Transverse colon (tissue), 4 donors: ENCODE data around the gene P4HA1. TPM values are rescaled to one million over a fixed set of nuclear protein-coding genes. Genes with fewer than 3 reads are reported as not detected.

Experiments
- DNase-seq: peaks from one replicate; pipeline ENCODE4 v3.0.0-alpha.2; 2019
- H3K27ac ChIP-seq, 4 donors: fragments of 200-600 bp; sonication (generic); 2 replicates each; pipeline ENCODE4 v1.5.1; 2016 to 2018; ENCODE audit warnings: inconsistent platforms in 4 of 4
- H3K27me3 ChIP-seq: fragments of 200-600 bp; sonication (generic); 2 replicates; pipeline ENCODE4 v1.5.1; 2017; ENCODE audit warnings: inconsistent platforms
- H3K36me3 ChIP-seq, 4 donors: fragments of 200-600 bp; sonication (generic); 2 replicates each; pipeline ENCODE4 v1.5.1; 2017 to 2019; ENCODE audit warnings: inconsistent platforms in 4 of 4
- H3K4me1 ChIP-seq, 4 donors: fragments of 200-600 bp; sonication (generic); 2 replicates each; pipeline ENCODE4 v1.5.1; 2017 to 2020; ENCODE audit warnings: inconsistent platforms in 4 of 4
- H3K4me3 ChIP-seq, 4 donors: fragments of 200-600 bp; sonication (generic); 1 replicate in 1 of 4; 2 replicates in 3 of 4; pipeline versions ENCODE4 v1.5.1 to v1.6.1; 2017 to 2019; ENCODE audit warnings: inconsistent platforms in 4 of 4
- H3K9me3 ChIP-seq, 2 donors: fragments of 200-600 bp; sonication (generic); 2 replicates each; pipeline ENCODE4 v1.5.1; 2017 to 2019; ENCODE audit warnings: inconsistent platforms in 2 of 2
- EP300 ChIP-seq: sonication (generic); formaldehyde crosslinking; IDR thresholded peaks from one replicate; pipeline ENCODE4 v1.6.1; 2017; ENCODE audit warnings: antibody characterized with exemption, low read depth
- POLR2A ChIP-seq: fragments of 450-650 bp; IDR thresholded peaks from one replicate; pipeline ENCODE4 v1.6.1; 2016; ENCODE audit warnings: antibody characterized with exemption, mild to moderate bottlenecking, moderate library complexity
- POLR2AphosphoS5 ChIP-seq, 3 donors: sonication (generic); formaldehyde crosslinking; IDR thresholded peaks; one replicate each; pipeline ENCODE4 v1.6.1; 2016; ENCODE audit warnings: antibody characterized with exemption in 3 of 3
- WGBS, 2 donors: methylation state at CpG; one replicate each; pipeline ENCODE4 v1.1.5; 2018; ENCODE audit warnings: low coverage in 1 of 2; 5-methylcytosine and 5-hydroxymethylcytosine counted together
- in situ Hi-C, 4 donors: fragments of 200-750 bp; cut with MboI; loops; one replicate each; pipeline versions ENCODE4 v1.15.0 to v1.15.1; 2017; ENCODE audit warnings: low sequenced_read_pairs in 3 of 4, low pct_ligation_motif_present in 1 of 4, low pct_unique_long_range_greater_than_20kb in 1 of 4
- intact Hi-C: fragments of 100-400 bp; cut with DNase I; formaldehyde crosslinking; loops from one replicate; pipeline ENCODE4 v1.15.1; 2023; ENCODE audit warnings: low total_unique reads
- total RNA-seq, 4 donors: library from RNA; depleted of rRNA; stranded (reverse); fragments of >200 nt; gene quantifications; one replicate each; pipeline ENCODE4 v1.1.0, GENCODE V29; 2016
- TF ChIP-seq, protein P1 (sequence below), 5 experiments: fragments of 200-600 bp in 3 of 5; fragments of 450-650 bp in 2 of 5; sonication (generic) in 3 of 5; IDR thresholded peaks; 1 replicate in 2 of 5; 2 replicates in 3 of 5; pipeline ENCODE4 v1.5.1; 2016 to 2017; ENCODE audit warnings: antibody characterized with exemption in 5 of 5, inconsistent platforms in 3 of 5, mild to moderate bottlenecking in 2 of 5, moderate library complexity in 1 of 5

The P4HA1 gene
- total RNA-seq, 4 donors from 2014 or later: 10.5 to 28.6 (median 14.4) TPM

- no peak for DNase-seq
- H3K27ac ChIP-seq: peak overlapping the region in 3 of 4 donors; percentile 63 to 77 (median 72)
- in situ Hi-C loops (no loop called here), intact Hi-C loops (no loop called here)
- no peaks in the 10 kb centered on the region for H3K27me3 ChIP-seq
- H3K9me3 ChIP-seq: no peaks in the 10 kb centered on the region
- peaks cover 0 to 20% (median 3%) of the 10 kb centered on the region in 4 donors for H3K36me3 ChIP-seq
- no peak for TF ChIP-seq EP300
- no peak for TF ChIP-seq POLR2A
- TF ChIP-seq, protein P1, sequence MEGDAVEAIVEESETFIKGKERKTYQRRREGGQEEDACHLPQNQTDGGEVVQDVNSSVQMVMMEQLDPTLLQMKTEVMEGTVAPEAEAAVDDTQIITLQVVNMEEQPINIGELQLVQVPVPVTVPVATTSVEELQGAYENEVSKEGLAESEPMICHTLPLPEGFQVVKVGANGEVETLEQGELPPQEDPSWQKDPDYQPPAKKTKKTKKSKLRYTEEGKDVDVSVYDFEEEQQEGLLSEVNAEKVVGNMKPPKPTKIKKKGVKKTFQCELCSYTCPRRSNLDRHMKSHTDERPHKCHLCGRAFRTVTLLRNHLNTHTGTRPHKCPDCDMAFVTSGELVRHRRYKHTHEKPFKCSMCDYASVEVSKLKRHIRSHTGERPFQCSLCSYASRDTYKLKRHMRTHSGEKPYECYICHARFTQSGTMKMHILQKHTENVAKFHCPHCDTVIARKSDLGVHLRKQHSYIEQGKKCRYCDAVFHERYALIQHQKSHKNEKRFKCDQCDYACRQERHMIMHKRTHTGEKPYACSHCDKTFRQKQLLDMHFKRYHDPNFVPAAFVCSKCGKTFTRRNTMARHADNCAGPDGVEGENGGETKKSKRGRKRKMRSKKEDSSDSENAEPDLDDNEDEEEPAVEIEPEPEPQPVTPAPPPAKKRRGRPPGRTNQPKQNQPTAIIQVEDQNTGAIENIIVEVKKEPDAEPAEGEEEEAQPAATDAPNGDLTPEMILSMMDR (IDR thresholded peaks at IDR 0.05): no peak
- WGBS, 2 donors: 97 to 99% methylated on average over 3 of the region's 3 CpGs
- H3K4me3 ChIP-seq: no peak overlapping the region
- peaks cover 0 to 27% (median 9%) of the 10 kb centered on the region in 4 donors for H3K4me1 ChIP-seq
Measured at GRCh38 chr10:73075829-73076228, 20.8 kb downstream of the P4HA1 start.

- in situ Hi-C loops (no loop called here), intact Hi-C loops (no loop called here)
Measured at GRCh38 chr10:73073627-73074026, 23.0 kb downstream of the P4HA1 start.

DNA sequence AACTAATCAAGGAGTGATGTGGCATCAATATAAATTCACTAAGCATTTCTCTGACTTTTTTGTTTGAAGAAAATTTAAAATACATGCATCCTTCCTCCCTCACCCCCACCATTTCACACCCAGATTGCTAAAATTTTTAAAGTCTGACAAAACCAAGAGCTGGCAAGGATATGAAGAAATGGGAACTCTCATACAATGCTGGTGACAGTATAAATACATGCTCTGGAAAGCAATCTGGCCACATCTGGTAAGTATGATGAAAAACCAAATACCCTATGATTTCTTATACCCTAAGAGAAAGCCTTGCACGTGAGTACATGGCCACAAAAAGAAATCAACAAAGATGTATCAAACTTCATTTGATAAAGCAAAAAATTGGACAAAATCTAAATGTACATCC, 31.2 kb downstream of the P4HA1 start:
- TF ChIP-seq, protein P1 (IDR thresholded peaks at IDR 0.05): no peak
- TF ChIP-seq POLR2AphosphoS5 (IDR thresholded peaks at IDR 0.05) (no peak), POLR2A (no peak), EP300 (no peak)
- in situ Hi-C loops: loop anchor here in 2 of 4 donors (10.0 kb wide), 1 partner anchor 701 kb away; no protein-coding TSS in a partner anchor
- H3K4me1 ChIP-seq: peaks cover 0 to 3% (median 0%) of the 10 kb centered on the region in 4 donors
- 83 to 91% methylated on average over 1 of the region's 1 CpG for WGBS, 2 donors
- no peak for DNase-seq
- peaks cover 0 to 27% (median 4%) of the 10 kb centered on the region in 4 donors for H3K36me3 ChIP-seq
- intact Hi-C loops: no loop called here
- H3K27ac ChIP-seq: no peak overlapping the region
- no peak overlapping the region for H3K4me3 ChIP-seq
- H3K27me3 ChIP-seq: no peaks in the 10 kb centered on the region
- H3K9me3 ChIP-seq: no peaks in the 10 kb centered on the region

More at GRCh38 chr10:73073627-73074026, 23.0 kb downstream of the P4HA1 start:
- Histone ChIP-seq H3K36me3 (peaks cover 0 to 30% (median 5%) of the 10 kb centered on the region in 4 donors), H3K4me1 (peaks cover 0 to 19% (median 7%) of the 10 kb centered on the region in 4 donors), H3K4me3 (no peak overlapping the region), H3K27ac (no peak overlapping the region), H3K27me3 (no peaks in the 10 kb centered on the region), H3K9me3 (no peaks in the 10 kb centered on the region)
- TF ChIP-seq POLR2A (no peak), POLR2AphosphoS5 (IDR thresholded peaks at IDR 0.05) (no peak)
- TF ChIP-seq, protein P1 (IDR thresholded peaks at IDR 0.05): no peak
- DNase-seq: no peak

GRCh38 chr10:73061743-73062142, 34.9 kb downstream of the P4HA1 start:
- intact Hi-C loops (no loop called here), in situ Hi-C loops (loop anchor here in 2 of 4 donors (10.0 kb wide), 1 partner anchor 697 kb away; no protein-coding TSS in a partner anchor)
- Histone ChIP-seq H3K27ac (no peak overlapping the region), H3K4me1 (peaks cover 0 to 5% (median 0%) of the 10 kb centered on the region in 4 donors), H3K27me3 (no peaks in the 10 kb centered on the region), H3K36me3 (peaks cover 0 to 15% (median 0%) of the 10 kb centered on the region in 4 donors), H3K9me3 (no peaks in the 10 kb centered on the region), H3K4me3 (no peak overlapping the region)
- TF ChIP-seq EP300 (no peak), POLR2AphosphoS5 (IDR thresholded peaks at IDR 0.05) (no peak), POLR2A (no peak)
- TF ChIP-seq, protein P1 (IDR thresholded peaks at IDR 0.05): no peak
- DNase-seq: no peak
- 86 to 100% methylated on average over 1 of the region's 1 CpG for WGBS, 2 donors
